CD4-positive, alpha-beta T cell treated with Interleukin-15 for 1 hour (primary cell): ENCODE data around the gene WFDC9.
"Not testable (repeated sequence)": the region's sequence is repeated elsewhere in the genome, so short reads cannot be mapped to it uniquely, and the experiment has no call there.

Experiments
- DNase-seq: peaks from one replicate; pipeline ENCODE4 v3.0.0-alpha.2; 2020

WFDC9 gene

GRCh38 chr20:45631184-45631583, at the start of gene WFDC9:
Gene WFDC9, minus strand, starts transcription at chr20:45631284. Its CDS starts 21,103 bp downstream, at chr20:45610181.
- no peak for DNase-seq

- DNase-seq, result no peak
Observed at GRCh38 chr20:45679650-45680049, 48.6 kb upstream of the WFDC9 start.

- DNase-seq, result no peak
Observed at GRCh38 chr20:45672765-45673164, 41.7 kb upstream of the WFDC9 start.

GRCh38 chr20:45670139-45670538, 39.1 kb upstream of the WFDC9 start, which contains the start of gene WFDC11:
Gene WFDC11, minus strand, starts transcription at chr20:45670239. Its CDS starts 19,639 bp downstream, at chr20:45650600.
- DNase-seq, result no peak

GRCh38 chr20:45657038-45657437, 26.0 kb upstream of the WFDC9 start:
- DNase-seq, result not testable (repeated sequence)

GRCh38 chr20:45651726-45652125, 20.6 kb upstream of the WFDC9 start:
- not testable (repeated sequence) for DNase-seq

- DNase-seq, result no peak
Observed at GRCh38 chr20:45649312-45649863, 18.3 kb upstream of the WFDC9 start.

- DNase-seq, result no peak
Observed at GRCh38 chr20:45647441-45648050, 16.5 kb upstream of the WFDC9 start.

GRCh38 chr20:45646875-45647274, 15.8 kb upstream of the WFDC9 start:
- DNase-seq, result no peak

- not testable (repeated sequence) for DNase-seq
Observed at GRCh38 chr20:45645869-45646268, 14.8 kb upstream of the WFDC9 start.

- DNase-seq, result not testable (repeated sequence)
Observed at GRCh38 chr20:45641076-45641475, 10.0 kb upstream of the WFDC9 start.

GRCh38 chr20:45639687-45640086, 8.6 kb upstream of the WFDC9 start:
- no peak for DNase-seq

GRCh38 chr20:45636513-45636912, 5.4 kb upstream of the WFDC9 start:
- DNase-seq, result no peak

GRCh38 chr20:45630371-45630770, 713 bp downstream of the WFDC9 start:
- no peak for DNase-seq

GRCh38 chr20:45629496-45630100, 1.5 kb downstream of the WFDC9 start, which contains the start of gene WFDC10A:
Gene WFDC10A, plus strand, starts transcription at chr20:45629739. Its CDS starts 75 bp downstream, at chr20:45629814.
- peak; percentile 34 for DNase-seq

- no peak for DNase-seq
Observed at GRCh38 chr20:45626540-45626939, 4.5 kb downstream of the WFDC9 start.

GRCh38 chr20:45621593-45621992, 9.5 kb downstream of the WFDC9 start:
- no peak for DNase-seq

- DNase-seq, result no peak
Observed at GRCh38 chr20:45617591-45617990, 13.5 kb downstream of the WFDC9 start.

GRCh38 chr20:45612314-45612713, 18.8 kb downstream of the WFDC9 start:
- no peak for DNase-seq

GRCh38 chr20:45611054-45611453, 20.0 kb downstream of the WFDC9 start:
- no peak for DNase-seq

GRCh38 chr20:45607810-45608209, 23.3 kb downstream of the WFDC9 start:
- DNase-seq, result no peak

- DNase-seq, result no peak
Observed at GRCh38 chr20:45595235-45595634, 35.8 kb downstream of the WFDC9 start.

- DNase-seq, result no peak
Observed at GRCh38 chr20:45593498-45593897, 37.6 kb downstream of the WFDC9 start.

GRCh38 chr20:45592574-45593189, 38.4 kb downstream of the WFDC9 start:
- no peak for DNase-seq
